IPS-NIHi11 (cell line): ENCODE results near the gene PID1.

Experiments
- DNase-seq: peaks from one replicate; pipeline ENCODE4 v3.0.0; 2012; ENCODE audit warnings: mixed read lengths, low spot score

The PID1 gene

GRCh38 chr2:229022071-229022470 lies 249.0 kb downstream of the PID1 start:
- no peak for DNase-seq

- DNase-seq, result no peak
Measured at GRCh38 chr2:229009816-229010215, 261.3 kb downstream of the PID1 start.

GRCh38 chr2:229003256-229003655 lies 267.8 kb downstream of the PID1 start:
- no peak for DNase-seq

GRCh38 chr2:229001196-229001595 lies 269.9 kb downstream of the PID1 start:
- DNase-seq, result no peak

GRCh38 chr2:228999326-228999725 lies 271.8 kb downstream of the PID1 start:
- DNase-seq, result no peak

GRCh38 chr2:228988786-228989185 lies 282.3 kb downstream of the PID1 start:
- no peak for DNase-seq

GRCh38 chr2:228987441-228988155 lies 283.5 kb downstream of the PID1 start:
- DNase-seq, result no peak

GRCh38 chr2:228986961-228987360 lies 284.1 kb downstream of the PID1 start:
- no peak for DNase-seq

GRCh38 chr2:228983700-228984099 lies 287.4 kb downstream of the PID1 start:
- DNase-seq, result no peak

- DNase-seq, result no peak
Measured at GRCh38 chr2:228974169-228974568, 296.9 kb downstream of the PID1 start.
